Adrenal gland (tissue), 12 donors: Measurements from ENCODE around the gene SLC7A10. TPM values are rescaled to one million over a fixed set of nuclear protein-coding genes. Genes with fewer than 3 reads are reported as not detected.
A peak's percentile ranks its signal among the peaks of the same experiment; 100 is the strongest.

Experiments
- DNase-seq, 7 donors: peaks; one replicate each; pipeline ENCODE4 v3.0.0-alpha.2; 2019 to 2020
- H3K27ac ChIP-seq, 5 donors: fragments of 200-600 bp; sonication (generic) in 4 of 5; 1 replicate in 3 of 5; 2 replicates in 2 of 5; pipeline versions ENCODE4 v1.5.1 to v1.8.0; 2016 to 2020; ENCODE audit warnings: mild to moderate bottlenecking in 1 of 5
- H3K27me3 ChIP-seq: fragments of 200-600 bp; 2 replicates; pipeline ENCODE4 v1.8.0; 2021
- H3K36me3 ChIP-seq, 2 donors: fragments of 200-600 bp; replicated peaks in 1 of 2; 1 replicate in 1 of 2; 2 replicates in 1 of 2; pipeline versions ENCODE4 v1.5.1 to v1.8.0; 2018 to 2022
- H3K4me1 ChIP-seq, 2 donors: fragments of 200-600 bp; replicated peaks in 1 of 2; 1 replicate in 1 of 2; 2 replicates in 1 of 2; pipeline versions ENCODE4 v1.5.1 to v1.8.0; 2018 to 2021
- H3K4me3 ChIP-seq, 4 donors: fragments of 200-600 bp; sonication (generic) in 3 of 4; one replicate each; pipeline ENCODE4 v1.5.1; 2016 to 2018
- H3K9me3 ChIP-seq, 3 donors: fragments of 200-600 bp; sonication (generic) in 1 of 3; replicated peaks in 1 of 3; 1 replicate in 2 of 3; 2 replicates in 1 of 3; pipeline versions ENCODE4 v1.5.1 to v1.8.0; 2016 to 2021
- CTCF ChIP-seq, 6 experiments: fragments of 450-650 bp in 4 of 6; fragments of 200-600 bp in 2 of 6; sonication (generic) in 1 of 6; IDR thresholded peaks; 1 replicate in 5 of 6; 2 replicates in 1 of 6; pipeline versions ENCODE4 v1.5.1 to v1.8.0; 2016 to 2021; ENCODE audit warnings: antibody characterized with exemption in 6 of 6, mild to moderate bottlenecking in 2 of 6, moderate library complexity in 1 of 6
- POLR2A ChIP-seq, 2 donors: fragments of 450-650 bp; IDR thresholded peaks; one replicate each; pipeline ENCODE4 v1.6.1; 2017; ENCODE audit warnings: antibody characterized with exemption in 2 of 2, mild to moderate bottlenecking in 2 of 2, moderate library complexity in 1 of 2
- WGBS, 4 donors: extraction: QIAGEN DNeasy Blood & Tissue Kit in 2 of 4; methylation state at CpG; one replicate each; pipeline versions ENCODE4 v1.1.5 to v1.1.7; 2013 to 2017; 5-methylcytosine and 5-hydroxymethylcytosine counted together
- intact Hi-C, 2 donors: fragments of 100-400 bp; cut with DNase I; formaldehyde crosslinking; loops; one replicate each; pipeline versions ENCODE4 v1.14.1 to v1.15.0; 2022 to 2023
- polyA plus RNA-seq, 3 donors: library from polyadenylated mRNA; stranded (reverse); fragments of 200-250 nt in 2 of 3; fragments of 350-450 nt in 1 of 3; fragmentation: Illumina TruSeq in 1 of 3; extraction: RNeasy Lipid Tissue Mini Kit (QIAGEN cat#74804) in 1 of 3; gene quantifications; one replicate each; pipeline ENCODE4 v1.2.3, GENCODE V29; 2013 to 2014
- total RNA-seq, 9 donors: library from RNA; depleted of rRNA in 4 of 9; stranded (reverse); fragments of >200 nt in 4 of 9; fragments of 120-200 nt in 1 of 9; fragmentation: NEBNext Ultra II Directional in 1 of 9; extraction: Animal tissue kit (Norgen Biotek cat#: 25700) in 1 of 9; gene quantifications; one replicate each; pipeline versions ENCODE4 v1.1.0 to v1.2.4, GENCODE V29; 2013 to 2023
- donor health status: healthy with polysubstance abuse.
- donor health status: Bipolar disorder and iron deficiency.
- donor health status: DM: yes; HTN: yes; CAD: no.
- donor health status: DM: no; HTN: no; CAD: no.
- donor health status: DM: no; HTN: no; CAD: no.
- donor health status: DM: yes; HTN: yes; CAD: no.

The SLC7A10 gene
- total and polyA plus RNA-seq, 12 donors, result 0.14 to 9.3 (median 0.45) TPM; not detected in 4

DNA sequence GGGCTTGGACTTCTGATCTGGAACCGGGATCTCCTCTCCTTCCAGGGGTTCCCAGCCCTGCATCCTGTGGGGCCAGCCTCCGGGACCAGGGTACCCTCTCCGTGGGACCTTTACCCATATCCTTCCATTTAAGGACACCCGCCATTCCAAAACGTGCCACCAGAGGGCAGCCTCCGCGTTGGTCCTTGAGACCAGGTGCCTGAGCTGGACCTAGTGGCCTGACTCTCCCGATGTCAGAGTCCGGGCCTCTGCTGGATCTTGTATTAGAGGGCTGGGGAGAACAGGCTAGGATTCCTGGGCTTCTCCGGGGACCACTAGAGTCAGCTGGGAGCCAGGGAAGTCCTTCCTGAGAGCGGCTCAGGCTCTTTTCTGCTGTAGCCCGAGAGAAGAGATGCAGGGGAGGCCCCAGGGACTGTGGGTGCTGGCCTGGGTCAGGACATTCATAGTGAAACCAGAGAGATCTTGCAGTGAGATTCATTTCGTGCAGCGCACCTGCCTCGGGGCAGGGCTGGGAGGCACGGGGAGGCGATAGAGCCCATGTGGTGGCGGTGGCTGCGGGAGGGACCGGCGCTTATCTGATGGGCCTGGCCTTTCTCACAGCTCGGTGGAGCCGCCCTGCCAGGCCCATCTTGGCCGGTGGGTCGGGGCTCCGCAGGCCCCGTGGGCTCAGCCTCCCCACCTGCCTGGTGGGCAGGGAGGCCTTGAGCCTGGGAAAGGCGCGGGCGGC is 9.8 kb upstream of the SLC7A10 start:
- Histone ChIP-seq H3K36me3 (no peaks in the 10 kb centered on the region), H3K4me1 (no peaks in the 10 kb centered on the region), H3K9me3 (no peaks in the 10 kb centered on the region), H3K27me3 (no peaks in the 10 kb centered on the region), H3K27ac (no peak overlapping the region), H3K4me3 (no peak overlapping the region)
- TF ChIP-seq POLR2A (IDR thresholded peaks at IDR 0.05), result no peak
- peak; percentile 75 to 92 (median 84) for TF ChIP-seq CTCF (IDR thresholded peaks at IDR 0.05)
- intact Hi-C loops, result no loop called here
- WGBS, 4 donors, result 51 to 59% (median 56%) methylated on average over 17 to 30 of the region's 30 CpGs
- peak; percentile 66 to 90 (median 82) for DNase-seq

DNA sequence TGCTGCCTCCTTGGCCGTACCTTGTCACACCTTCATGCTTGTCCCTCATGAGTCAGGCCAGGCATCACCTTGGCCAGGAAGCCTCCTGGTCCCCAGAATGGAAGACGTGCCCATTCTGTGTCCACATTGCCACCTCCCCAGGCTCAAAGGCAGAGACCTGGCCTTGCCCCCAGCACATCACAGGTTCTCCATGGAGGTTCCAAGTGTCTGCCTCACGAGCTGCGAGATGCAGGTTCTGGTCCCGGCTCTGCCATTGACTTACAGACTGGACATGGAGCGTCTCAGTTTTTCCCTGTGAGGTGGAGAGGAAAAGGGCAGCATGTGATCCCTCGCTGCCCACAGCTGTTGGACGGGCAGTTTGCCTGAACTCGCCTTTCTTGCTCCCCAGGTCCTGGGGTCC is 9.1 kb upstream of the SLC7A10 start:
- Histone ChIP-seq H3K4me1 (no peaks in the 10 kb centered on the region), H3K27ac (no peak overlapping the region), H3K27me3 (no peaks in the 10 kb centered on the region), H3K9me3 (no peaks in the 10 kb centered on the region), H3K36me3 (no peaks in the 10 kb centered on the region), H3K4me3 (no peak overlapping the region)
- no peak for DNase-seq
- intact Hi-C loops, result loop anchor here in 1 of 2 donors (5.0 kb wide), 1 partner anchor 533 kb away; no protein-coding TSS in a partner anchor
- 43 to 63% (median 53%) methylated on average over 3 to 9 of the region's 9 CpGs for WGBS, 4 donors
- TF ChIP-seq POLR2A (IDR thresholded peaks at IDR 0.05), result no peak
- TF ChIP-seq CTCF (IDR thresholded peaks at IDR 0.05), result no peak

- Histone ChIP-seq H3K27ac (no peak overlapping the region), H3K9me3 (no peaks in the 10 kb centered on the region), H3K4me3 (no peak overlapping the region), H3K36me3 (no peaks in the 10 kb centered on the region), H3K4me1 (no peaks in the 10 kb centered on the region), H3K27me3 (no peaks in the 10 kb centered on the region)
- TF ChIP-seq POLR2A (IDR thresholded peaks at IDR 0.05) (no peak), CTCF (IDR thresholded peaks at IDR 0.05) (no peak)
- 72 to 76% (median 74%) methylated on average over 5 to 8 of the region's 8 CpGs for WGBS, 4 donors
- DNase-seq, result no peak
- intact Hi-C loops, result loop anchor here in 1 of 2 donors (5.0 kb wide), 1 partner anchor 533 kb away; no protein-coding TSS in a partner anchor
Observed at GRCh38 chr19:33234092-33234491, 8.4 kb upstream of the SLC7A10 start.

DNA sequence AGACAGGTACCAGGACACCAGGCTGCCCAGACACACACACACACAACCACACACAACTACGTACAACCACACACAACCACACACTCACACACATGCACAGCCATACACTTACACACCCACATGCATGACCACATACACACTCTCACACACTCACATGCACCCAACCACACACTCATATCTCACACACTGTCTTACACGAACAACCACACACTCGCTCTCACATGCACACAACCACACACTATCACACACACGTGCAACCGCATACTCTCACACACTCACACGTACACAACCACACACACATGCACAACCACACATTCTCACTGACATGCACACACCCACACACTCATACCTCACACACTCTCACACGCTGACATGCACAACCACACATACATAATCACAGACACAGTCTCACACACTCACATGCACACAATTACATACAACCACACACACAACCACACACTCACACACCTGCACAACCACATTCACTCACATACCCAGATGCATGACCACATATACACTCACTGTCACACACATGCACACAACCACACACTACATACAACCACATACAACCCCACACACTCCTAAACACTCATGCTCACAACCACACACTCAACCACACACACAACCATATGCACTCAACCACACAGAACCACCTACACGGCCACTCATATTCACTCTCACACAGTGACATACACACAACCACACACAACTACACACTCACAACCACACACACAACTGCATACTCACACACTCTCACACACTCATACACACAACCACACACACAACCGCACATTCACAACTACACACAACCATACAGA is 7.6 kb upstream of the SLC7A10 start:
- H3K27me3 ChIP-seq, result no peaks in the 10 kb centered on the region
- TF ChIP-seq POLR2A (IDR thresholded peaks at IDR 0.05) (no peak), CTCF (IDR thresholded peaks at IDR 0.05) (no peak)
- H3K4me3 ChIP-seq, result no peak overlapping the region
- no peaks in the 10 kb centered on the region for H3K4me1 ChIP-seq
- intact Hi-C loops, result loop anchor here in 1 of 2 donors (5.0 kb wide), 1 partner anchor 534 kb away; no protein-coding TSS in a partner anchor
- no peak overlapping the region for H3K27ac ChIP-seq
- no peaks in the 10 kb centered on the region for H3K9me3 ChIP-seq
- no peaks in the 10 kb centered on the region for H3K36me3 ChIP-seq
- WGBS, 4 donors, result 79 to 94% (median 84%) methylated on average over 9 of the region's 9 CpGs
- no peak for DNase-seq
